BLaER1 (cell line): ENCODE measurements around the gene SKAP2.

Source experiments
- H3K27ac ChIP-seq: shearing (Covaris generic); formaldehyde crosslinking; 2 replicates; pipeline ENCODE4 v1.8.1; 2022
- H3K27me3 ChIP-seq: shearing (Covaris generic); formaldehyde crosslinking; 2 replicates; pipeline ENCODE4 v1.8.1; 2022
- H3K36me3 ChIP-seq: shearing (Covaris generic); formaldehyde crosslinking; 2 replicates; pipeline ENCODE4 v1.8.1; 2022
- H3K4me1 ChIP-seq: shearing (Covaris generic); formaldehyde crosslinking; 2 replicates; pipeline ENCODE4 v1.8.1; 2022
- H3K4me2 ChIP-seq: shearing (Covaris generic); formaldehyde crosslinking; 2 replicates; pipeline ENCODE4 v1.8.1; 2022
- H3K4me3 ChIP-seq: shearing (Covaris generic); formaldehyde crosslinking; 2 replicates; pipeline ENCODE4 v1.8.1; 2022
- H3K9ac ChIP-seq: shearing (Covaris generic); formaldehyde crosslinking; 2 replicates; pipeline ENCODE4 v1.8.1; 2022
- H3K9me3 ChIP-seq: shearing (Covaris generic); formaldehyde crosslinking; 2 replicates; pipeline ENCODE4 v1.8.1; 2022
- H4K20me1 ChIP-seq: shearing (Covaris generic); formaldehyde crosslinking; 2 replicates; pipeline ENCODE4 v1.8.1; 2022
- Cebpa-rat ChIP-seq: shearing (Covaris generic); IDR thresholded peaks from 2 replicates; pipeline ENCODE4 v1.8.1; 2022

The SKAP2 gene

DNA sequence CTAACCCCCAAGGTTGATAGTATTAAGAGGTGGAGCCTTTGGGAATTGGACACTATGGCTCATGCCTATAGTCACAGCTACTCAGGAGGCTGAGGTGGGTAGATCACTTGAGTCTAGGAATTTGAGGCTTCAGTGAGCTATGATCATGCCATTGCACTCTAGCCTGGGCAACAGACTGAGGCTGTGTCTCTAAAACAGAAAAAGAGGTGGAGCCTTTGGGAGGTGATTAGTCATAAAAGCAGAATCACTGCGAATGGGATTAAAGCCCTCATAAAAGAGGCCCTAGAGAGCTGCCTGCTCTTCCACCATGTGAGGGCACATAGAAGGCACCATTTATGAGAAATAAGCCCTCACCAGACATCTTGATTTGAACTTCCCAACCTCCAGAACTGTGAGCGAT is 81.9 kb downstream of the SKAP2 start:
- Histone ChIP-seq H3K27ac (no peak overlapping the region), H4K20me1 (no peaks in the 10 kb centered on the region), H3K4me3 (no peak overlapping the region), H3K4me1 (no peaks in the 10 kb centered on the region), H3K27me3 (no peaks in the 10 kb centered on the region), H3K4me2 (no peak overlapping the region), H3K9me3 (no peaks in the 10 kb centered on the region), H3K36me3 (no peaks in the 10 kb centered on the region), H3K9ac (no peak overlapping the region)
- no peak for TF ChIP-seq Cebpa-rat

DNA sequence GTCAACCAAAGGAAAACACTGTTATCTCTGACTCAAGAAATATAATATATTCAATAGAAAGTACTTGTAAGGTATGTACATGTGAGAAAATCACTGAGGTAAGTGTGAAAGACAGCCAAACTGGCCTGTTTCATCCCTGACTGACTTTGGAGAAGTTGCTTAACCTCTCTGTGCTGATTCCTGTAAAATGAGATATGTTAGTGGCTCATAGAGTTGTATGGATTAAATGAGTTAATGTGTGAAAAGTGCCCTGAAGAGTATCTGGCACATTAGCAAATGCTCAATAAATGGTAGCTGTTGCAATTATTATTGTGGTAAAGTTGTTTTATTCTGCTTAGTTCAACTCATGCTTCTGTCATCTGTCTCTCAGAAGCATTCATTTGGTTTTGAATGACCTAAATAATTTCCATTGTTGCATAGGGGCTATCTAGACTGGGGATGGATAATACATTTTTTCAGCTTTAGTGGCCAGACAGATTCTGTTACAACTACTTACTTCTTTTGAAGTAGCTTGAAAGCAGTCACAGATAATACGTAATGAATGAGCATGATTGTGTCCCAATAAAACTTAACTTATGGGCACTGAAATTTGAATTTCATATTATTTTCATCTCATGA is 84.3 kb downstream of the SKAP2 start:
- no peak for TF ChIP-seq Cebpa-rat
- no peaks in the 10 kb centered on the region for H3K9me3 ChIP-seq

DNA sequence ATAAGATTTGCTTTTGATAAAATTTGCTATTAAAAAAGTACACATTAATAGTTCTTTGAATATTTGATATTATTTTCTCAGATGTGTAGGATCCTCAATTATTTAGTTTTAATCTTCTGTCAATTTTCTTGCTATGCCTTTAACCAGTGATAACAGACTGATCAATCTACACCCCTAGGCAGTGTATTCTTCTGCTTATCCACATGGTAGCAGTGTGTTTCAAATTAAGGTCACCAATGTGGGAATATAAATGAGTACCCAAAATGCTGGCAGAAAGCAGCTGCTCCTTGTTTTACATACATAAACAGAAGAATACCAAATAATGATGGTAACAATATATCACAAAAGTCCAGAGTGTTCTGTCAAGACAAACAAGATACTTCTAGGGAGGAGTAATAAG is 87.0 kb downstream of the SKAP2 start:
- H3K36me3 ChIP-seq = no peaks in the 10 kb centered on the region
- no peaks in the 10 kb centered on the region for H3K4me1 ChIP-seq
- no peak overlapping the region for H3K27ac ChIP-seq
- no peaks in the 10 kb centered on the region for H3K27me3 ChIP-seq
- no peaks in the 10 kb centered on the region for H3K9me3 ChIP-seq
- no peaks in the 10 kb centered on the region for H4K20me1 ChIP-seq
- H3K4me3 ChIP-seq = no peak overlapping the region
- TF ChIP-seq Cebpa-rat = no peak
- no peak overlapping the region for H3K4me2 ChIP-seq
- H3K9ac ChIP-seq = no peak overlapping the region

More for the DNA sequence above, 84.3 kb downstream of the SKAP2 start:
- Histone ChIP-seq H3K4me3 (no peak overlapping the region), H3K4me2 (no peak overlapping the region), H3K27ac (no peak overlapping the region), H3K4me1 (no peaks in the 10 kb centered on the region), H3K9ac (no peak overlapping the region), H3K27me3 (no peaks in the 10 kb centered on the region), H3K36me3 (no peaks in the 10 kb centered on the region), H4K20me1 (no peaks in the 10 kb centered on the region)

DNA sequence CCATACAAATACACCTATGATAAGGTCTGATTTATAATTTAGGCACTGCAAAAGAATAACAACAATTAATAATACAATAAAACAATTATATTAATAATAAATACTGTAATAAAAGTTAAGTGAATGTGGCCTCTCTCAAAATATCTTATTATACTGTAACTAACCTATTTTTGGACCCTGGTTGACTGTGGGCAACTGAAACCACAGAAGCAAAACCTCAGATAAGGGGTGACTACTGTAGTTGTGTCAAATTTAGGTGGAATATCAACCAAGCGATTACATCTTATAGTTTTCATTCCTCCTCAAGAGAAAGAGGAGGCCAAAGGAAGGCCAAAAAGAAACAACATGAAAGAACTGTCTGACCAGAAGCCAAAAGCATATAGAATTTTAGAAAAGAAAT is 103.9 kb downstream of the SKAP2 start:
- no peak overlapping the region for H3K27ac ChIP-seq
- no peak overlapping the region for H3K9ac ChIP-seq
- H3K4me2 ChIP-seq = peak overlapping the region; percentile 72
- H3K27me3 ChIP-seq = no peaks in the 10 kb centered on the region
- H3K4me3 ChIP-seq = no peak overlapping the region
- no peaks in the 10 kb centered on the region for H3K36me3 ChIP-seq
- TF ChIP-seq Cebpa-rat = no peak
- H3K9me3 ChIP-seq = peaks cover 4% of the 10 kb centered on the region
- H4K20me1 ChIP-seq = no peaks in the 10 kb centered on the region
- H3K4me1 ChIP-seq = peaks cover 22% of the 10 kb centered on the region

DNA sequence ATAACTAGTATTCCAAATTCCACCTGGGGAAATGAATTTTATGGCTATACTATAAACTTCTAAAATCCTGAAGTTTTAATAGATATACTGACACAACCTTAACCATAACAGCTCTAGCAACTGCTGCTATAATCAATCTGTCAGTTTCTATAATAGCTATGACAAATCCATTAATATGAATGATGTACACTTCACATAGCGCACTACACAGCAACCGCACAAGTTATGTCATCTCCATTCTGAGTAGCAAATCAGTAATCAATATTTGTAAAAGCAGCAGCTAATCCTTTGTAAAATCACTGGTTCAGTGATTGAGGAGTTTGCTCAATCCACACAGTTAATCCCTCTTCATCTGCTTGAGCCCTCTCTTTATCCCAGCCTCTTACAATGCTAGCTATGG is 105.3 kb downstream of the SKAP2 start:
- H3K9me3 ChIP-seq = no peaks in the 10 kb centered on the region
- peaks cover 22% of the 10 kb centered on the region for H3K4me1 ChIP-seq
- no peaks in the 10 kb centered on the region for H3K27me3 ChIP-seq
- no peak for TF ChIP-seq Cebpa-rat
- no peaks in the 10 kb centered on the region for H4K20me1 ChIP-seq
- H3K4me3 ChIP-seq = no peak overlapping the region
- no peak overlapping the region for H3K27ac ChIP-seq
- no peak overlapping the region for H3K9ac ChIP-seq
- H3K4me2 ChIP-seq = no peak overlapping the region
- H3K36me3 ChIP-seq = no peaks in the 10 kb centered on the region

DNA sequence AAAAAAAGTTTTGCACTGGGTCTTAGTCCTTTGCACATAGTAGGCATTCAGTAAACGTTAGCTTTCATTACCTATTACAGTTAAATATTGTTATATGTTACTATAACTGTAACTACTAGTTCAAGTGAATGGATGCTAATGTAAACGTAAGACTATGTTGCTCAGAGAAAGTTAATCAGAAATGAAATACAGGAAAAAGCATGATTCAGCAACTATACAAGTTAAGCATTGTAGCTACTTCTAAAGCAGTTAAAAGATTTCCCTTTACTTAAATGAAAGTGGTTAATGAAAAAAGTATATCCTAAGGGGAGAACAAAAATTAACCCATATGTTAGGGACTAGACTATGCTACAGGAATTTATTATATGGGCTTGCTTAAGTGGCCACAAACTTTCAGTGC is 121.2 kb downstream of the SKAP2 start:
- Histone ChIP-seq H3K4me2 (no peak overlapping the region), H3K4me1 (no peaks in the 10 kb centered on the region), H3K27me3 (no peaks in the 10 kb centered on the region), H3K36me3 (no peaks in the 10 kb centered on the region), H3K4me3 (no peak overlapping the region), H4K20me1 (no peaks in the 10 kb centered on the region), H3K9me3 (no peaks in the 10 kb centered on the region), H3K9ac (no peak overlapping the region), H3K27ac (no peak overlapping the region)
- no peak for TF ChIP-seq Cebpa-rat

DNA sequence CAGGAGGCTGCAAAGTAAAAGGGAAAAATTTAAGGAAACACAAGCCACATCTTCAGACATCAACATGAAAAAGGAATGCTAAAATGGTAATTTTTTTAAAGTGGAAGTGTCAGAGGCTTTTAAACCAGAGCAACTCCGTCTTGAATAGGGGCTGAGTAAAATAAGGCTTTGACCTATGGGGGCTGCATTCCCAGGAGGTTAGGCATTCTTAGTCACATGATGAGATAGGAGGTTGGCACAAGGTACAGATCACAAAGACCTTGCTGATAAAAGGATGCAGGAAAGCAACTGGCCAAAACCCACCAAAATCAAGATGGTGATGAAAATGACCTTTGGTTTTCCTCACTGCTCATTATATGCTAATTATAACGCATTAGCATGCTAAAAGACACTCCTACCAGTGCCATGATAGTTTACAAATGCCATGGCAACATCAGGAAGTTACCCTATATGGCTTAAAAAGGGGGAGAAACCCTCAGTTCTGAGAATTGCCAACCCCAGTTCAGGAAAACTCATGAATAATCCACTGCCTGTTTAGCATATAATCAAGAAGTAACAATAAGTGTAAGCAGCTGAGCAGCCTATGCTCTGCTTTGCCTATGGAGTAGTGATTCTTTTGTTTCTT is 128.3 kb downstream of the SKAP2 start:
- Histone ChIP-seq H3K4me3 (no peak overlapping the region), H3K9me3 (no peaks in the 10 kb centered on the region), H3K9ac (no peak overlapping the region), H3K27ac (no peak overlapping the region), H4K20me1 (no peaks in the 10 kb centered on the region), H3K36me3 (no peaks in the 10 kb centered on the region), H3K4me2 (no peak overlapping the region; the same call in 1 of the 2 replicates), H3K4me1 (peaks cover 5% of the 10 kb centered on the region; the same call in 1 of the 2 replicates), H3K27me3 (no peaks in the 10 kb centered on the region)
- TF ChIP-seq Cebpa-rat = no peak

DNA sequence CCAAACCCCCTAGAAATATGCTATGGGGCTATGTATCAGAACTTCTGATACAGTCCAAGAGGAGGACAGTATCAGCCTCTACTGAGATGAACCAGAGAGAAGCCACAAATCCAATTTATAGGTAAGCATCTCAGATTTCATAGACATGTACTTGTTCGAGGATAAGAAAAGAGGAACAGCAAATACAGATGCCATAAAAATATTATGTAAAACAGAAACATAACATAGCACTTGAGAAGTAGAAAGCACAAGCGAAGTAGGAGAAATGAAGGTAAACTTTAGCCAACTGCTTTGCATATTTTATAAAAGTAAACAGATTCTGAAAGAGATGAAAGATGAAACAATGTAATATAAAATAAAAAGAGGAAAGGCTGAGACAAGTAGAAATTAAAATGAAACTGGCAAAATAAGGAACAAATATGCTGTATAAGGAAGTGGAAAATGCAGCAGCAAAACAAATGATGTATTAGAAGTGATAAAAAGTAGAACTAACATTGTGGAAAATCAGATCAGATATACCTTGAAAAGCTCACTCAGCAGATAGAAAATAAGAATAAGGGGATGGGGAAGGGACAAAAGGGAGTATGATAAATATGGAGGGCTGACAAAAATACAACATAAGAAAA is 135.1 kb downstream of the SKAP2 start:
- Histone ChIP-seq H3K36me3 (no peaks in the 10 kb centered on the region), H3K4me3 (no peak overlapping the region), H3K27ac (no peak overlapping the region), H3K27me3 (no peaks in the 10 kb centered on the region), H3K9ac (no peak overlapping the region), H3K9me3 (no peaks in the 10 kb centered on the region), H4K20me1 (no peaks in the 10 kb centered on the region), H3K4me2 (no peak overlapping the region), H3K4me1 (no peaks in the 10 kb centered on the region)
- TF ChIP-seq Cebpa-rat = no peak

DNA sequence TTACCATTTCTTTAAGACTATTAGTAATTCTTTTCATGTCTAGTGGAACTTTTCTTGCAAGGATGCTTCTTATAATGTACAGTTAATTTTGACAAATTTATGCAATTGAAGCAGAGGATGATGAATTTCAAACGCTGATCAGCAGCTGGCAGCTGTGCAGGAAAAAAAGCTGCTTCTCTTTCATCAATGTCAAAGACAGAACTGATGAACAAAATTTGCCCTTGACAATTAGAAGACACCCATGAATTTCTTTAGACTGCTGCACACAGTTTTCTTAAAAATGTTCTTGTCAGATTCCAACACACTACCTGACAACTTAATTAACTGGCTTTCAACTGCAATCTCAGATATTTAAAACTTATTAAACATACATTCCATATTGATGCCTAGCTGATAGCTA is 138.3 kb downstream of the SKAP2 start:
- H3K4me3 ChIP-seq = no peak overlapping the region
- no peak overlapping the region for H3K9ac ChIP-seq
- no peaks in the 10 kb centered on the region for H3K36me3 ChIP-seq
- H3K27ac ChIP-seq = no peak overlapping the region
- no peak for TF ChIP-seq Cebpa-rat
- no peaks in the 10 kb centered on the region for H3K27me3 ChIP-seq
- peaks cover 11% of the 10 kb centered on the region for H3K4me1 ChIP-seq
- no peak overlapping the region for H3K4me2 ChIP-seq
- H3K9me3 ChIP-seq = no peaks in the 10 kb centered on the region
- no peaks in the 10 kb centered on the region for H4K20me1 ChIP-seq

DNA sequence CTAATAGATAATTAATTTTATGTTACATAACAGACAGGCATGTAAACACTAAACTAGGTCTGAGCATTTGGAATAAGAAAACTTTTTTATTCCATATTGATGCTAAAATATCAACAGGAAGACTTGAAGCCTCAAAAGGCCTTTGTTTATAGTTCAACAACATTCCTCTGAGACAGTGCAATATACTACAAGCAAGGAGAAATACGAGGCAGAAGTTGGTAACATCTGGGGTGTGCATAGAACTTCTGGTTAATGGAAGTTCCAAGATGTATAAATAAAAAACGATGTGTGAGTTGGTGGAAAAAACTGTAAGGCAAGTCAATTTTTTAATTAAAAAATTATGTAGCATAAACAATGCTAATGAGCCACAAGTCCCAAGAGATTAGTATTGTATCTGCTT is 139.6 kb downstream of the SKAP2 start:
- Histone ChIP-seq H3K4me1 (peaks cover 11% of the 10 kb centered on the region), H3K9me3 (no peaks in the 10 kb centered on the region), H3K36me3 (no peaks in the 10 kb centered on the region), H3K27ac (no peak overlapping the region), H3K27me3 (no peaks in the 10 kb centered on the region), H3K9ac (no peak overlapping the region), H3K4me3 (no peak overlapping the region), H4K20me1 (no peaks in the 10 kb centered on the region), H3K4me2 (no peak overlapping the region)
- no peak for TF ChIP-seq Cebpa-rat
